ENCODE measurements around the gene OSBPL2. TPM values are rescaled to one million over a fixed set of nuclear protein-coding genes. Genes with fewer than 3 reads are reported as not detected.

The OSBPL2 gene
- total RNA-seq, 2 experiments from 2014 or later: 52.8 to 54.4 TPM

GRCh38 chr20:62217913-62218773 lies 20.2 kb upstream of the OSBPL2 start:
- intact Hi-C loops (cut with DNase I, micrococcal nuclease): no loop called here

GRCh38 chr20:62219101-62219991 lies 19.0 kb upstream of the OSBPL2 start:
- H3K9me3 Mint-ChIP-seq: no peaks in the 10 kb centered on the region
- H3K27me3 ChIP-seq (ENCODE audit: control insufficient read depth in 1 of 2, insufficient read depth in 2 of 2, low read length in 2 of 2): peaks cover 53 to 57% of the 10 kb centered on the region in 2 experiments
- CTCF ChIA-PET: no interaction called here
- no peaks in the 10 kb centered on the region for H3K36me3 Mint-ChIP-seq (ENCODE audit: low read depth)
- peaks cover 54% of the 10 kb centered on the region for H3K27me3 Mint-ChIP-seq
- intact Hi-C loops (cut with DNase I, micrococcal nuclease): no loop called here
- H3K36me3 ChIP-seq (ENCODE audit: insufficient read depth, low read length): no peaks in the 10 kb centered on the region
- H3K4me1 ChIP-seq (ENCODE audit: insufficient read depth, low read length): peaks cover 16% of the 10 kb centered on the region
- DNase-seq (peak in 1 of 14 experiments; percentile 23), ATAC-seq (ENCODE audit: poor library complexity) (peak; percentile 30)
- no peak overlapping the region for H3K27ac ChIP-seq (ENCODE audit: low read depth in 1 of 2, low read length in 2 of 2)
- POLR2A ChIA-PET: no interaction called here
- no peak overlapping the region for H3K4me3 ChIP-seq (ENCODE audit: low read length)
- no peak overlapping the region for H3K4me3 Mint-ChIP-seq
- no peak for TF ChIP-seq CTCF (IDR thresholded peaks at IDR 0.05)
- no peaks in the 10 kb centered on the region for H3K4me1 Mint-ChIP-seq (ENCODE audit: low read depth)
- H3K27ac Mint-ChIP-seq: no peak overlapping the region
- peaks cover 0 to 22% of the 10 kb centered on the region in 2 experiments for H3K9me3 ChIP-seq (ENCODE audit: control insufficient read depth in 1 of 2, insufficient read depth in 1 of 2, low read length in 2 of 2)

More at GRCh38 chr20:62217913-62218773, 20.2 kb upstream of the OSBPL2 start:
- CTCF ChIA-PET: no interaction called here
- ATAC-seq (ENCODE audit: poor library complexity) (no peak), DNase-seq (no peak)
- peaks cover 16% of the 10 kb centered on the region for H3K4me1 ChIP-seq (ENCODE audit: insufficient read depth, low read length)
- H3K9me3 ChIP-seq (ENCODE audit: control insufficient read depth in 1 of 2, insufficient read depth in 1 of 2, low read length in 2 of 2): peaks cover 0 to 23% of the 10 kb centered on the region in 2 experiments
- POLR2A ChIA-PET: no interaction called here
- Mint-ChIP-seq H3K9me3 (no peaks in the 10 kb centered on the region), H3K36me3 (ENCODE audit: low read depth) (no peaks in the 10 kb centered on the region), H3K4me3 (no peak overlapping the region), H3K27ac (no peak overlapping the region), H3K4me1 (ENCODE audit: low read depth) (no peaks in the 10 kb centered on the region), H3K27me3 (peaks cover 53% of the 10 kb centered on the region)
- no peak for TF ChIP-seq CTCF (IDR thresholded peaks at IDR 0.05)
- peaks cover 49 to 55% of the 10 kb centered on the region in 2 experiments for H3K27me3 ChIP-seq (ENCODE audit: control insufficient read depth in 1 of 2, insufficient read depth in 2 of 2, low read length in 2 of 2)
- H3K4me3 ChIP-seq (ENCODE audit: low read length): no peak overlapping the region
- H3K36me3 ChIP-seq (ENCODE audit: insufficient read depth, low read length): no peaks in the 10 kb centered on the region
- no peak overlapping the region for H3K27ac ChIP-seq (ENCODE audit: low read depth in 1 of 2, low read length in 2 of 2)

GRCh38 chr20:62219992-62220665 lies 18.2 kb upstream of the OSBPL2 start, which contains the start of gene HRH3:
Gene HRH3 (minus strand): TSS chr20:62220278. CDS start chr20:62219970, 308 bp downstream.
- ChIA-PET CTCF (no interaction called here), POLR2A (no interaction called here)
- Mint-ChIP-seq H3K36me3 (ENCODE audit: low read depth) (no peaks in the 10 kb centered on the region), H3K27me3 (peaks cover 54% of the 10 kb centered on the region), H3K4me3 (no peak within 1 kb of the TSS), H3K9me3 (no peaks in the 10 kb centered on the region), H3K4me1 (ENCODE audit: low read depth) (no peaks in the 10 kb centered on the region), H3K27ac (no peak within 1 kb of the TSS)
- no peak for TF ChIP-seq CTCF (IDR thresholded peaks at IDR 0.05)
- ATAC-seq (ENCODE audit: poor library complexity): peak; percentile 89
- peaks cover 16% of the 10 kb centered on the region for H3K4me1 ChIP-seq (ENCODE audit: insufficient read depth, low read length)
- no peak within 1 kb of the TSS for H3K4me3 ChIP-seq (ENCODE audit: low read length)
- DNase-seq: peak in 13 of 14 experiments; percentile 13 to 74 (median 38)
- no peaks in the 10 kb centered on the region for H3K36me3 ChIP-seq (ENCODE audit: insufficient read depth, low read length)
- peaks cover 52 to 55% of the 10 kb centered on the region in 2 experiments for H3K27me3 ChIP-seq (ENCODE audit: control insufficient read depth in 1 of 2, insufficient read depth in 2 of 2, low read length in 2 of 2)
- no peak within 1 kb of the TSS for H3K27ac ChIP-seq (ENCODE audit: low read depth in 1 of 2, low read length in 2 of 2)
- intact Hi-C loops (cut with DNase I, micrococcal nuclease): loop anchor here in 1 of 2 experiments (2.0 kb wide), 1 partner anchor 17 kb away; no protein-coding TSS in a partner anchor
- H3K9me3 ChIP-seq (ENCODE audit: control insufficient read depth in 1 of 2, insufficient read depth in 1 of 2, low read length in 2 of 2): peaks cover 0 to 25% of the 10 kb centered on the region in 2 experiments
